ENCODE results near the gene PRAMEF13.
"Not testable (repeated sequence)": the region's sequence is repeated elsewhere in the genome, so short reads cannot be mapped to it uniquely, and the experiment has no call there.

GRCh38 chr1:13247122-13247521 lies 45.9 kb upstream of the PRAMEF13 start:
- not testable (repeated sequence) for TF ChIP-seq POLR2A (IDR thresholded peaks at IDR 0.05); POLR2AphosphoS5 (IDR thresholded peaks at IDR 0.05); CTCF (IDR thresholded peaks at IDR 0.05); EP300 (IDR thresholded peaks at IDR 0.05; ENCODE audit: low read depth)
